PC-3 (cell line): ENCODE measurements around the gene WDR45B.

Experiments used
- EZH2 ChIP-seq: fragments of 300-600 bp; sonication (generic); IDR thresholded peaks from one replicate; pipeline ENCODE4 v1.6.1; 2017; ENCODE audit warnings: antibody characterized with exemption, mild to moderate bottlenecking, low read length; ENCODE audit not compliant: unreplicated experiment
- TF ChIP-seq, protein P1 (sequence below): fragments of 300-600 bp; sonication (generic); conservative IDR thresholded peaks from 2 replicates; pipeline ENCODE4 v1.5.1; 2017; ENCODE audit warnings: antibody characterized with exemption, low read depth, mild to moderate bottlenecking, low read length

DNA sequence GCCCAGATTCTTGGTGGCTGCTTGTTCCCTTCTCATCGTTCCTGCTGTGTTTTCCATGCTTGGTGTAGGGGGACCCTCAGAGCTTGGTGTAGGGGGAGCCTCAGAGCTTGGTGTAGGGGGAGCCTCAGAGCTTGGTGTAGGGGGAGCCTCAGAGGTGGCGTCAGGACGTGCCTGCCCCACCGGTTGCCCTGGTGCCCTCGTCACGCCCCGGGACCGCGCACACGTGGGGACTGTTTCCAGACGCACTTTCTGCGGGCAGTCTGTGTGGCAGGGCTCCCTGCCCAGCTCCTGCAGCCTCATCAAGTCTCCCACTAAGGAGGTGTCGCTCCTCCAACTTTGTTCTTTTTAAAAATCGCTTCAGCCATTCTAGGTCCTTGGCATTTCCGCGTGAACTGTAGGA lies 51.9 kb downstream of the WDR45B start:
- TF ChIP-seq, protein P1, sequence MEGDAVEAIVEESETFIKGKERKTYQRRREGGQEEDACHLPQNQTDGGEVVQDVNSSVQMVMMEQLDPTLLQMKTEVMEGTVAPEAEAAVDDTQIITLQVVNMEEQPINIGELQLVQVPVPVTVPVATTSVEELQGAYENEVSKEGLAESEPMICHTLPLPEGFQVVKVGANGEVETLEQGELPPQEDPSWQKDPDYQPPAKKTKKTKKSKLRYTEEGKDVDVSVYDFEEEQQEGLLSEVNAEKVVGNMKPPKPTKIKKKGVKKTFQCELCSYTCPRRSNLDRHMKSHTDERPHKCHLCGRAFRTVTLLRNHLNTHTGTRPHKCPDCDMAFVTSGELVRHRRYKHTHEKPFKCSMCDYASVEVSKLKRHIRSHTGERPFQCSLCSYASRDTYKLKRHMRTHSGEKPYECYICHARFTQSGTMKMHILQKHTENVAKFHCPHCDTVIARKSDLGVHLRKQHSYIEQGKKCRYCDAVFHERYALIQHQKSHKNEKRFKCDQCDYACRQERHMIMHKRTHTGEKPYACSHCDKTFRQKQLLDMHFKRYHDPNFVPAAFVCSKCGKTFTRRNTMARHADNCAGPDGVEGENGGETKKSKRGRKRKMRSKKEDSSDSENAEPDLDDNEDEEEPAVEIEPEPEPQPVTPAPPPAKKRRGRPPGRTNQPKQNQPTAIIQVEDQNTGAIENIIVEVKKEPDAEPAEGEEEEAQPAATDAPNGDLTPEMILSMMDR = no peak
- no peak for TF ChIP-seq EZH2
